Upper lobe of left lung (tissue), 6 donors: Measurements from ENCODE around the gene TMEM271. TPM values are rescaled to one million over a fixed set of nuclear protein-coding genes. Genes with fewer than 3 reads are reported as not detected.

Source experiments
- ATAC-seq, 2 donors: fragments of 200-7000 bp; cut with Tn5 transposase; one replicate each; pipeline ENCODE4 v1.9.1; 2022; ENCODE audit warnings: mild to moderate bottlenecking in 2 of 2, moderate library complexity in 2 of 2; ENCODE audit not compliant: low FRiP score in 2 of 2
- DNase-seq, 2 donors: peaks; one replicate each; pipeline ENCODE4 v3.0.0-alpha.2; 2019 to 2020
- H3K27ac ChIP-seq, 4 donors: fragments of 200-600 bp; sonication (generic); one replicate each; pipeline ENCODE4 v1.5.1; 2016 to 2019
- H3K27me3 ChIP-seq, 4 donors: fragments of 200-600 bp; sonication (generic); one replicate each; pipeline ENCODE4 v1.5.1; 2017 to 2019
- H3K36me3 ChIP-seq, 4 donors: fragments of 200-600 bp; sonication (generic); one replicate each; pipeline ENCODE4 v1.5.1; 2016 to 2019
- H3K4me1 ChIP-seq, 4 donors: fragments of 200-600 bp; sonication (generic); one replicate each; pipeline ENCODE4 v1.5.1; 2018 to 2019
- H3K4me3 ChIP-seq, 4 donors: fragments of 200-600 bp; sonication (generic); one replicate each; pipeline ENCODE4 v1.5.1; 2017 to 2019; ENCODE audit warnings: mild to moderate bottlenecking in 2 of 4, moderate library complexity in 1 of 4
- H3K9me3 ChIP-seq, 4 donors: fragments of 200-600 bp; sonication (generic); one replicate each; pipeline ENCODE4 v1.5.1; 2018 to 2019
- CTCF ChIP-seq, 6 experiments: fragments of 450-650 bp in 4 of 6; fragments of 200-600 bp in 2 of 6; sonication (generic) in 2 of 6; IDR thresholded peaks; one replicate each; pipeline ENCODE4 v1.5.1; 2016 to 2019; ENCODE audit warnings: antibody characterized with exemption in 6 of 6
- EP300 ChIP-seq, 4 donors: sonication (generic); formaldehyde crosslinking; IDR thresholded peaks; one replicate each; pipeline ENCODE4 v1.5.1; 2017; ENCODE audit warnings: antibody characterized with exemption in 4 of 4, control low read depth in 2 of 4
- POLR2A ChIP-seq, 4 donors: fragments of 450-650 bp; IDR thresholded peaks; one replicate each; pipeline ENCODE4 v1.5.1; 2016 to 2017; ENCODE audit warnings: antibody characterized with exemption in 4 of 4, mild to moderate bottlenecking in 2 of 4
- POLR2AphosphoS5 ChIP-seq, 2 donors: sonication (generic); formaldehyde crosslinking; IDR thresholded peaks; one replicate each; pipeline ENCODE4 v1.5.1; 2017; ENCODE audit warnings: antibody characterized with exemption in 2 of 2
- WGBS, 2 donors: methylation state at CpG; one replicate each; pipeline ENCODE4 v1.1.5; 2017 to 2018; 5-methylcytosine and 5-hydroxymethylcytosine counted together
- total RNA-seq, 6 donors: library from RNA; depleted of rRNA in 4 of 6; stranded (reverse); fragments of >200 nt in 4 of 6; gene quantifications; one replicate each; pipeline versions ENCODE4 v1.1.0 to v1.2.1, GENCODE V29; 2016 to 2021
- donor health status: DM: no; HTN: no; CAD: no; lungs with moderate emphysema.
- donor health status: DM: no; HTN: yes; CAD: no; lungs with severe emphysema.

Gene TMEM271
- total RNA-seq, 6 donors from 2014 or later = not detected

DNA sequence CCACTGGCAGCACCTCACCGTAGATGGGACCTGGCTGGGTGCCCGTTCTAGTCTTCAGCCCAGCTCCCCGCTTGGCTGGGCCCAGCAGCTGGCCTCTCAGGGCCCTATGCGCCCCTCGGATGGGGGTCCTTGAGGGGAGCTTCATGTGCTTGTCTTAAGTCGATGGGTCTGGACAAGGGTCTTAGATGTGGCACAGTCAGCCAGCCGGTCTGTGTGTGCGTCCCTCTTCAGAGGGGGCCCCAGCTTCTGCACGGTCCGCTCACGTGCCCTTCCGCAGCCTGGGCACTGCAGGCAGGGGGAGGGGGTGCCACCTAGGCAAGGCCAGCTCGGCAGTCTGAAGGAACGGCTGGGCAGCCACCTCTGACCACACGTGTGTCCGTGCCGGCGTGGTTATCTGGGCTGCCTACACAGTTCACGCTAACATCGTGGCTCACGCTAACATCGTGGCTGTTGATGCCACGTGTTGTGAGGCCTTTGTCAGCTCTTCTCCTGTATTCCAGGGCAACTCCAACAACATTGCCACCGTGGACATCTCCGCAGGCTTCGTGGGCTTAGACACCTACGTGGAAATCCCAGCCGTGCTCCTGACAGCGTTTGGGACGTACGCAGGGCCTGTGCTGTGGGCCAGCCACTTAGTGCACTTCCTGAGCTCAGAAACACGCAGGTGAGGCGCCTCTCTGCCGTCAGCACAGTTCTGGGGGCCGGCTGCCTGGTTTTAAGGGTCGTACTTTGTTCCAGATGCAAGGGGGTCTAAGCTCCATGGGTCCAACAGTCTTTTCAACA lies 42.6 kb downstream of the TMEM271 start:
- Histone ChIP-seq H3K27me3 (no peaks in the 10 kb centered on the region), H3K4me1 (no peaks in the 10 kb centered on the region), H3K36me3 (peaks cover 8 to 94% (median 69%) of the 10 kb centered on the region in 4 donors), H3K4me3 (no peak overlapping the region), H3K27ac (no peak overlapping the region), H3K9me3 (no peaks in the 10 kb centered on the region)
- no peak for ATAC-seq
- DNase-seq = peak in 1 of 2 donors; percentile 54
- WGBS, 2 donors = 93 to 98% methylated on average over 30 to 36 of the region's 36 CpGs
- TF ChIP-seq CTCF (IDR thresholded peaks at IDR 0.05) (no peak), POLR2A (IDR thresholded peaks at IDR 0.05) (no peak), POLR2AphosphoS5 (IDR thresholded peaks at IDR 0.05) (no peak), EP300 (IDR thresholded peaks at IDR 0.05) (no peak)

DNA sequence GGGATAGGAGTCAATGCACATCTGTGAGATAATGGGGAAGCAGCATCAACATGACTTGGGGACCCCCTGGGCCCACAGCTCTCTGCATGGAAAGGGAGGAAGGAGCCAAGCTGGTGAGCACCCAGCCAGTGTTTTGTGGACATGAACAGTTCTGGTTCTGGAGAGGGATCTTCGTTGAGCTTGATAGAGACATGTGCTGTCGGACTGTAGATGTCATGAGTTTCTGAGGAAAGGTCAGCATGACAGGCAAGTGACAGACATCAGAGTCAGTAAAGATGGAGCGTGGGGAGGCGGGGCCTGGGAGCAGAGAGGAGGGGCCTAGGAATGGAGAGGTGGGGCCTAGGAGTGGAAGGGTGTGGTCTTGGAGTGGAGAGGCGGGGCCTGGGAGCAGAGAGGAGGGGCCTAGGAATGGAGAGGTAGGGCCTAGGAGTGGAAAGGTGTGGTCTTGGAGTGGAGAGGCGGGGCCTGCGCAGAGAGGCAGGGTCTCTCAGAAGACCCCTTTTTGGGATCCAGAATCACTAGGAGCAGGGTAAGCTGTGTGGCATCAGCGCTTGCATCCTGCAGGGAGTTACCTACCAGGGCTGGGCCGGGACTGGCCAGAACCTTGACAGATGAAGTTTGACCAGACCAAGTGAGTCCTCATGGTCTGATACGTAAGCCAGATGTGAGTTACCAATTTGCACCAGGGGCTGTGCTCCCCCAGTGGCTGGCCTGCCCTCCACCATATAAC lies 43.3 kb downstream of the TMEM271 start:
- Histone ChIP-seq H3K36me3 (peaks cover 8 to 94% (median 73%) of the 10 kb centered on the region in 4 donors), H3K4me1 (no peaks in the 10 kb centered on the region), H3K27ac (no peak overlapping the region), H3K27me3 (no peaks in the 10 kb centered on the region), H3K4me3 (no peak overlapping the region), H3K9me3 (no peaks in the 10 kb centered on the region)
- ATAC-seq (no peak), DNase-seq (no peak)
- 95 to 97% methylated on average over 10 of the region's 10 CpGs for WGBS, 2 donors
- TF ChIP-seq POLR2A (IDR thresholded peaks at IDR 0.05) (no peak), POLR2AphosphoS5 (IDR thresholded peaks at IDR 0.05) (no peak), EP300 (IDR thresholded peaks at IDR 0.05) (no peak), CTCF (IDR thresholded peaks at IDR 0.05) (no peak)

GRCh38 chr4:531721-532565 lies 44.2 kb downstream of the TMEM271 start:
- DNase-seq (no peak), ATAC-seq (no peak)
- H3K27me3 ChIP-seq = no peaks in the 10 kb centered on the region
- WGBS, 2 donors = 94 to 95% methylated on average over 17 of the region's 17 CpGs
- no peak overlapping the region for H3K4me3 ChIP-seq
- no peak overlapping the region for H3K27ac ChIP-seq
- no peaks in the 10 kb centered on the region for H3K9me3 ChIP-seq
- no peak for TF ChIP-seq CTCF (IDR thresholded peaks at IDR 0.05)
- TF ChIP-seq POLR2A (IDR thresholded peaks at IDR 0.05) = no peak
- TF ChIP-seq POLR2AphosphoS5 (IDR thresholded peaks at IDR 0.05) = no peak
- no peak for TF ChIP-seq EP300 (IDR thresholded peaks at IDR 0.05)
- no peaks in the 10 kb centered on the region for H3K4me1 ChIP-seq
- peaks cover 8 to 95% (median 76%) of the 10 kb centered on the region in 4 donors for H3K36me3 ChIP-seq

- 90% methylated on average over 5 to 11 of the region's 11 CpGs for WGBS, 2 donors
- H3K9me3 ChIP-seq = no peaks in the 10 kb centered on the region
- H3K4me1 ChIP-seq = no peaks in the 10 kb centered on the region
- H3K27ac ChIP-seq = no peak overlapping the region
- DNase-seq (no peak), ATAC-seq (no peak)
- no peaks in the 10 kb centered on the region for H3K27me3 ChIP-seq
- TF ChIP-seq EP300 (IDR thresholded peaks at IDR 0.05) (no peak), CTCF (IDR thresholded peaks at IDR 0.05) (no peak), POLR2AphosphoS5 (IDR thresholded peaks at IDR 0.05) (no peak), POLR2A (IDR thresholded peaks at IDR 0.05) (no peak)
- no peak overlapping the region for H3K4me3 ChIP-seq
- H3K36me3 ChIP-seq = peaks cover 8 to 95% (median 75%) of the 10 kb centered on the region in 4 donors
Observed at GRCh38 chr4:531076-531475, 45.0 kb downstream of the TMEM271 start.
